ENCODE data around the gene IMMP2L. TPM values are rescaled to one million over a fixed set of nuclear protein-coding genes. Genes with fewer than 3 reads are reported as not detected.

The IMMP2L gene
- total RNA-seq, 1 donor = 19.9 TPM

- Histone ChIP-seq H3K4me1 (ENCODE audit: insufficient read depth, low read length) (no peaks in the 10 kb centered on the region), H3K27ac (ENCODE audit: low read depth, low read length) (no peak overlapping the region), H3K79me2 (ENCODE audit: insufficient read depth, low read length) (no peaks in the 10 kb centered on the region), H3K4me3 (ENCODE audit: insufficient read depth, low read length) (no peak overlapping the region), H3K9me3 (ENCODE audit: low read depth, low read length) (peaks cover 3% of the 10 kb centered on the region), H2AFZ (ENCODE audit: low read length) (no peak overlapping the region), H3K36me3 (ENCODE audit: insufficient read depth, low read length) (no peaks in the 10 kb centered on the region), H3K27me3 (ENCODE audit: insufficient read depth, low read length) (no peaks in the 10 kb centered on the region), H4K20me1 (ENCODE audit: insufficient read depth, low read length) (no peaks in the 10 kb centered on the region), H3K4me2 (ENCODE audit: insufficient read depth, low read length) (no peak overlapping the region)
- TF ChIP-seq, protein P1, sequence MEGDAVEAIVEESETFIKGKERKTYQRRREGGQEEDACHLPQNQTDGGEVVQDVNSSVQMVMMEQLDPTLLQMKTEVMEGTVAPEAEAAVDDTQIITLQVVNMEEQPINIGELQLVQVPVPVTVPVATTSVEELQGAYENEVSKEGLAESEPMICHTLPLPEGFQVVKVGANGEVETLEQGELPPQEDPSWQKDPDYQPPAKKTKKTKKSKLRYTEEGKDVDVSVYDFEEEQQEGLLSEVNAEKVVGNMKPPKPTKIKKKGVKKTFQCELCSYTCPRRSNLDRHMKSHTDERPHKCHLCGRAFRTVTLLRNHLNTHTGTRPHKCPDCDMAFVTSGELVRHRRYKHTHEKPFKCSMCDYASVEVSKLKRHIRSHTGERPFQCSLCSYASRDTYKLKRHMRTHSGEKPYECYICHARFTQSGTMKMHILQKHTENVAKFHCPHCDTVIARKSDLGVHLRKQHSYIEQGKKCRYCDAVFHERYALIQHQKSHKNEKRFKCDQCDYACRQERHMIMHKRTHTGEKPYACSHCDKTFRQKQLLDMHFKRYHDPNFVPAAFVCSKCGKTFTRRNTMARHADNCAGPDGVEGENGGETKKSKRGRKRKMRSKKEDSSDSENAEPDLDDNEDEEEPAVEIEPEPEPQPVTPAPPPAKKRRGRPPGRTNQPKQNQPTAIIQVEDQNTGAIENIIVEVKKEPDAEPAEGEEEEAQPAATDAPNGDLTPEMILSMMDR (IDR thresholded peaks at IDR 0.05; ENCODE audit: extremely low read depth, low read depth, low read length) = no peak
- no peak for DNase-seq (ENCODE audit: insufficient read length, low spot score, missing footprints)
These were observed 840.9 kb downstream of the IMMP2L start for GRCh38 chr7:110721395-110721794.

- H3K9me3 ChIP-seq (ENCODE audit: low read depth, low read length) = peaks cover 3% of the 10 kb centered on the region
- no peak overlapping the region for H3K4me3 ChIP-seq (ENCODE audit: insufficient read depth, low read length)
- no peak overlapping the region for H3K4me2 ChIP-seq (ENCODE audit: insufficient read depth, low read length)
- H4K20me1 ChIP-seq (ENCODE audit: insufficient read depth, low read length) = no peaks in the 10 kb centered on the region
- no peak for DNase-seq (ENCODE audit: insufficient read length, low spot score, missing footprints)
- H2AFZ ChIP-seq (ENCODE audit: low read length) = no peak overlapping the region
- H3K27me3 ChIP-seq (ENCODE audit: insufficient read depth, low read length) = no peaks in the 10 kb centered on the region
- TF ChIP-seq, protein P1 (IDR thresholded peaks at IDR 0.05; ENCODE audit: extremely low read depth, low read depth, low read length) = no peak
- H3K36me3 ChIP-seq (ENCODE audit: insufficient read depth, low read length) = no peaks in the 10 kb centered on the region
- H3K4me1 ChIP-seq (ENCODE audit: insufficient read depth, low read length) = no peaks in the 10 kb centered on the region
- H3K79me2 ChIP-seq (ENCODE audit: insufficient read depth, low read length) = no peaks in the 10 kb centered on the region
- no peak overlapping the region for H3K27ac ChIP-seq (ENCODE audit: low read depth, low read length)
These were observed 841.7 kb downstream of the IMMP2L start for GRCh38 chr7:110720626-110721025.

GRCh38 chr7:110719741-110720140 is 842.6 kb downstream of the IMMP2L start:
- Histone ChIP-seq H3K9me3 (ENCODE audit: low read depth, low read length) (peaks cover 3% of the 10 kb centered on the region), H3K36me3 (ENCODE audit: insufficient read depth, low read length) (no peaks in the 10 kb centered on the region), H3K4me1 (ENCODE audit: insufficient read depth, low read length) (no peaks in the 10 kb centered on the region), H3K27ac (ENCODE audit: low read depth, low read length) (no peak overlapping the region), H3K79me2 (ENCODE audit: insufficient read depth, low read length) (no peaks in the 10 kb centered on the region), H2AFZ (ENCODE audit: low read length) (no peak overlapping the region), H4K20me1 (ENCODE audit: insufficient read depth, low read length) (no peaks in the 10 kb centered on the region), H3K4me3 (ENCODE audit: insufficient read depth, low read length) (no peak overlapping the region), H3K27me3 (ENCODE audit: insufficient read depth, low read length) (no peaks in the 10 kb centered on the region), H3K4me2 (ENCODE audit: insufficient read depth, low read length) (no peak overlapping the region)
- TF ChIP-seq, protein P1 (IDR thresholded peaks at IDR 0.05; ENCODE audit: extremely low read depth, low read depth, low read length) = no peak
- DNase-seq (ENCODE audit: insufficient read length, low spot score, missing footprints) = no peak

DNA sequence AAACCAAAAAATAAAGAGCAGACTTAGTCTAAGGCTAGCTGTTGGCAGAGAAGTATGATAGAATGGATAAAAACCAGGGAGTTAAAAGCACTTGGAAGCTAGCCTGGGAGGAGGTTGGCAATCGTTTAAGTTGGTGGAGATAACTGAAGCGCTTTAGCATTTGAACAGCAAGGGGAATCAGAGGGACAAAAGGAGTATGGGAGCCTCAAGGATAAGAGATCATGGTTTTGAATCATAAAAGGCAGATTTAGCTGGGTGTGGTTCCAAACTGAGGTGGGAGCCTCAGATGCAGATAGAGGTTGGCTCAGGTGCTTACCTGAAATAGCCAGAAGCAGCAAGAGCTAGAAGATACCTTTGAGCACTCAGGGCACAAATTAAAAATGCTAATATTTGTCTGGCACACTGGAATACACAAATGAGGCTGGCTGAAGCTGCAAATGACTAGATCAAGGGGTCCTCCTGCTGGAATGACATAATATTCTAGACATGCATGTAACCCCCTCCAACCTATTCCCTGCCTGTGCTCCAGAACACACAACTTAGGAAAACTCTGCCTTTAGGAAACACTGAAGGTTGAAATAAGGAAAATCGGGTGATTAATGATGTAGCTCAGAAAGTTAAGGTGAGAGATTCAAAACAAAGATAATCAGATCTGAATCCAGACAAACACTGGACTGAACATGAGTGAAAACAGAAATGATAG is 843.6 kb downstream of the IMMP2L start:
- TF ChIP-seq, protein P1 (IDR thresholded peaks at IDR 0.05; ENCODE audit: extremely low read depth, low read depth, low read length) = no peak

More for the DNA sequence above, 843.6 kb downstream of the IMMP2L start:
- no peak for DNase-seq (ENCODE audit: insufficient read length, low spot score, missing footprints)
- Histone ChIP-seq H3K27ac (ENCODE audit: low read depth, low read length) (no peak overlapping the region), H3K36me3 (ENCODE audit: insufficient read depth, low read length) (no peaks in the 10 kb centered on the region), H4K20me1 (ENCODE audit: insufficient read depth, low read length) (no peaks in the 10 kb centered on the region), H3K4me1 (ENCODE audit: insufficient read depth, low read length) (no peaks in the 10 kb centered on the region), H2AFZ (ENCODE audit: low read length) (no peak overlapping the region), H3K9me3 (ENCODE audit: low read depth, low read length) (peaks cover 3% of the 10 kb centered on the region), H3K4me2 (ENCODE audit: insufficient read depth, low read length) (no peak overlapping the region), H3K4me3 (ENCODE audit: insufficient read depth, low read length) (no peak overlapping the region), H3K27me3 (ENCODE audit: insufficient read depth, low read length) (no peaks in the 10 kb centered on the region), H3K79me2 (ENCODE audit: insufficient read depth, low read length) (no peaks in the 10 kb centered on the region)

Measured in osteoblast (primary cell).